ENCODE data around the gene MTG2. TPM values are rescaled to one million over a fixed set of nuclear protein-coding genes. Genes with fewer than 3 reads are reported as not detected.

Gene MTG2
- total and polyA plus RNA-seq, 2 of the 4 experiments (the other 2 are of a cell fraction) = 11.5 to 25.2 TPM

DNA sequence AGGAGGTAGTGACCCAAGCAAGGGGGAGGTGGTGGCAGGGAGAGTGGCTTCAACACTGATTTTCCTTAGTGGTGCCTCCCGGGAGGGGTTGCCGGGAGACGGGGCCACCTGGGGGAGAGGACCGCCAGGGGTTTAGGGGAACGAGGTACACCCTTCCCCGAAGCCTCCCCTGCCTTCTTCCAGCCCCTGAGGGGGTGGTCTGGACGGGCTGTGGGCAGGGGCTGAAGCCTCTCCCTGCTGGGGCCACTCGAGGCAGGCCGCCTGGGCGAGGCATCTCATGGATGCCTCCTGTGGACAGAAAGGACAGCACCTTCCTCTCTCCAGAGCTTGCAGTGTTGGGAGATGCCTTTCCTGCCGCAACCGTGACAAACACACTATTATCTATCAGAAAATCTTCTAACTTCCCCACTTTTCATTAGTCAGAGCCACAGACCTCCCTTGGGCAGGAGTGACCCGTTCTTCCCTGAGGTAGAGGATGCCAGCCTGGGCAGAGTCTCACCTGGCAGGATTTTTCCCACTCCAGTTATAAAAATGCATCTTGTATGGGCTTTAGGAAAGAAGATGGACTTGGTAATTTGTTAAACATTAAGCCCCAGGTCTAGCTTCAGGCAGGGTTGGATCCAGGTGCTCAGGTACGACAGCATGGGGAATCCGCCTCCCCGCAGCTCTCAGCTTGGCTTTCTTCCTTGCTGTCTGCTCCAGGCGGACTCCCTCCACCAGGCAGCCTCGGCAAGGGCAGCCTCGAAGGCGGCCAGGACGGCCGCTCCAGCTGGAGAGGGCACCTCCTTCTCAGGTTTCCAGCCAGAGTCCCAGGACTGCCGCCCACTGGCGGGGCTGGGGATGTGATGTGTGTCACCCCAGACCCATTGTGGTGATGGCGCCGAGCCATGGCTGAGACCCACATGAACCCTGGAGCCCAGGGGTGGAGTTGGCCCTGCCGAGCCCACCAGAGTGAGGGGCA lies 26.2 kb downstream of the MTG2 start:
- CTCF ChIA-PET = no interaction called here

More for the DNA sequence above, 26.2 kb downstream of the MTG2 start:
- Histone ChIP-seq H4K8ac (ENCODE audit: low read depth in 2 of 2, low read length in 2 of 2) (no peak overlapping the region), H3K9me1 (ENCODE audit: insufficient read depth, low read length) (no peaks in the 10 kb centered on the region), H3K4me3 (ENCODE audit: insufficient read depth, low read depth, low read length) (no peak overlapping the region), H3K9ac (ENCODE audit: low read depth, low read length) (no peak overlapping the region), H3K36me3 (ENCODE audit: control insufficient read depth, insufficient read depth, low read length) (no peaks in the 10 kb centered on the region), H2AFZ (replicated peaks; ENCODE audit: low read length, poor library complexity) (no peak overlapping the region), H3K4ac (ENCODE audit: low read depth, low read length) (no peak overlapping the region), H2BK20ac (ENCODE audit: low read depth, low read length) (no peak overlapping the region), H4K20me1 (ENCODE audit: insufficient read depth, low read length) (peaks cover 4% of the 10 kb centered on the region), H4K91ac (ENCODE audit: insufficient read depth, low read depth, low read length) (no peak overlapping the region), H4K5ac (ENCODE audit: low read depth, low read length) (no peak overlapping the region), H2BK5ac (ENCODE audit: low read depth, low read length, poor library complexity, severe bottlenecking) (no peak overlapping the region), H3K18ac (ENCODE audit: low read depth, low read length) (no peak overlapping the region), H3K56ac (ENCODE audit: extremely low read depth, insufficient read depth, low read length) (no peak overlapping the region), H2AK5ac (ENCODE audit: low read depth, low read length) (no peak overlapping the region), H3K14ac (replicated peaks; ENCODE audit: low read depth, low read length) (no peak overlapping the region), H3K4me1 (ENCODE audit: control insufficient read depth, insufficient read depth, low read length) (no peaks in the 10 kb centered on the region), H2BK15ac (ENCODE audit: low read depth, low read length) (no peak overlapping the region), H3K27ac (ENCODE audit: insufficient read depth, low read length) (no peak overlapping the region), H3K4me2 (ENCODE audit: low read depth, low read length) (no peak overlapping the region), H3K9me3 (ENCODE audit: control insufficient read depth, insufficient read depth, low read length) (no peaks in the 10 kb centered on the region), H2AK9ac (replicated peaks; ENCODE audit: low read depth, low read length, poor library complexity) (no peak overlapping the region), H3K23ac (ENCODE audit: low read depth, low read length) (no peak overlapping the region), H3K79me1 (ENCODE audit: low read depth in 1 of 2, low read length in 2 of 2) (no peaks in the 10 kb centered on the region; a peak in 1 of 4 replicates), H2BK120ac (ENCODE audit: low read depth, low read length) (no peak overlapping the region), H3K27me3 (ENCODE audit: control insufficient read depth, insufficient read depth, low read length) (peaks cover 20% of the 10 kb centered on the region)
- ATAC-seq (ENCODE audit: low read depth) (peak; percentile 28; the same call in 1 of the 2 replicates), DNase-seq (no peak)
- BruUV-seq (replicated peaks) = no TSS peak
- intact Hi-C loops (cut with micrococcal nuclease) (no loop called here), dilution Hi-C loops (cut with HindIII; ENCODE audit: low sequenced_read_pairs, unreplicated experiment) (no loop called here), in situ Hi-C loops (cut with MboI; ENCODE audit: low sequenced_read_pairs) (no loop called here)
- 48% methylated on average over 6 of the region's 27 CpGs; no CpG with 5 or more reads in 1 of the 2 experiments for WGBS, 2 experiments (ENCODE audit: extremely low coverage in 2 of 2, insufficient read length in 1 of 2)
- POLR2A ChIA-PET (ENCODE audit: unreplicated experiment) = no interaction called here
- TF ChIP-seq USF2 (IDR thresholded peaks at IDR 0.05; ENCODE audit: low read depth, low read length) (no peak), RFX5 (IDR thresholded peaks at IDR 0.05; ENCODE audit: low read depth, low read length) (no peak), RCOR1 (IDR thresholded peaks at IDR 0.05; ENCODE audit: insufficient replicate concordance, low read length) (no peak), POLR2A (IDR thresholded peaks at IDR 0.05; ENCODE audit: low read depth, low read length) (no peak), CTCF (conservative IDR thresholded peaks at IDR 0.05; ENCODE audit: low read depth, low read length) (no peak), MAZ (IDR thresholded peaks at IDR 0.05; ENCODE audit: borderline replicate concordance, low read depth, low read length) (no peak), NFE2L2 (IDR thresholded peaks at IDR 0.05; ENCODE audit: low read depth, low read length) (no peak), FOS (IDR thresholded peaks at IDR 0.05; ENCODE audit: low read depth, low read length) (no peak), BHLHE40 (IDR thresholded peaks at IDR 0.05; ENCODE audit: low read depth, low read length) (no peak), MAFK (IDR thresholded peaks at IDR 0.05; ENCODE audit: low read depth, low read length) (no peak), RAD21 (IDR thresholded peaks at IDR 0.05; ENCODE audit: low read length) (no peak), SMC3 (IDR thresholded peaks at IDR 0.05; ENCODE audit: low read depth, low read length) (no peak), CHD1 (IDR thresholded peaks at IDR 0.05; ENCODE audit: low read depth, low read length) (no peak)

Data from IMR-90 (cell line).